ENCODE results near the gene SLC22A2.
"Not testable (repeated sequence)": the region's sequence is repeated elsewhere in the genome, so short reads cannot be mapped to it uniquely, and the experiment has no call there.

The SLC22A2 gene

GRCh38 chr6:160258346-160259142 lies at the start of gene SLC22A2:
Gene SLC22A2 (minus strand): TSS chr6:160258821. CDS start chr6:160258757, 64 bp downstream.
- DNase-seq (ENCODE audit: low read depth) = no peak

DNA sequence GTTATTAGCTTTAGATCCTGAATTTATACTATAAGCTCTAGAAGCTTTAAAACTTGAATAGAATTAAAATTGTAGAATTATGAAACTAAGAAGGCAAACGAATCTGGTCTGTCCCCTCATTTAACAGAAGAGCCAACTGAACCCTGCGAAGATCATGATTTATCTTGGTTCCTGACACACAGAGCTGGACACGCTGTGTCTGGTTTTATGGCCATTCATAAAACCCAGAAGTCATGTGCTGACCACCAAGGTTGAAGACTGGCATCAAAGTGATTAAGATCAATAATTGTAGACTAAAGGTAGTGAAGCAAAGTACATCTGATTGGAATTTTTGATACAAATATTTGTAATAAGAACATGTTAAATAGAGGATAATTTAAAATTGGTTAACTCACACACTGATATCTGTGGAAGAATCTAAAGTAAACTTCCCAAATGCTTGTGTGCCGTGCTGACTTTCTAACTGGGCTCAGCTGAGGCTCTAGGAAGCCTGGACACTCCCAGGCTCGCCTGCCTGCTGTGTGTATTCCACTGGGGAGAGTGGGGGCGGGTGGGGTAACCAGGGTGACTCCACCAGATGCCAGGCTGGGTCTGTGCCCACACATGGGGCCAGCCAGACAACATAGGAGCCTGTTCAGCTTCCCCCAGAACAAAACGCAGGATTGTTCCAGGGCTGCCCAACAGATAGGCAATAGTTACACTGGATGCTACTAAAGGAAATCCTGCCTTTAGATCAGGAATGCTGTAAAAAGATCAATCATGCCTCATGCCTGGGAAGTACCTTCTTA lies 47.5 kb upstream of the SLC22A2 start:
- no peak for DNase-seq (ENCODE audit: low read depth)

- DNase-seq (ENCODE audit: low read depth) = no peak
Observed at GRCh38 chr6:160303806-160304205, 45.2 kb upstream of the SLC22A2 start.

DNA sequence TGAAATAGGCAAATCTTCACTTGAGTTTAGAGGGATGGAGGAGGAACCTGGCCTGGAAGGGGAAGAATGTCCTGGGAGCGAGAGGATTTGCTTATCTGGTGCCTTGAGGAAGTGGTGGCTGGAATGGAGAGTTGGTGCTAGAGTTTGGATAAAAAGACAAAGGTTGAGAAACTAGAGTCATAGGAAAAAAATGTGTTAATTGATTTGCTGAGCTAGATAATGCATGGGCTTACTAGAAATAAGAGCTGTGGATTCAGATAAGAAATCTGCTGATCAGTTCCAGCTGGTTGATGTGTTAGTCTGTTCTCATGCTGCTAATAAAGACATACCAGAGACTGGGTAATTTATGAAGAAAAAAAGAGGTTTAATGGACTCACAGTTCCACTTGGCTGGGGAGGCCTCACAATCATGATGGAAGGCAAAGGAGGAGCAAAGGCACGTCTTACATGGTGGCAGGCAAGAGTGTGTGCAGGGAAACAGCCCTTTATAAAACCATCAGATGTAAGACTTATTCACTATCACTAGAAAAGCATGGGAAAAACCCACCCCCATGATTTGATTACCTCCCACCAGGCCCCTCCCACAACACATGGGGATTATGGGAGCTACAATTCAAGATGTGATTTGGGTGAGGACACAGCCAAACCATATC lies 43.9 kb upstream of the SLC22A2 start:
- not testable (repeated sequence) for DNase-seq (ENCODE audit: low read depth)

- DNase-seq (ENCODE audit: low read depth) = no peak
Observed at GRCh38 chr6:160301339-160301738, 42.7 kb upstream of the SLC22A2 start.

DNA sequence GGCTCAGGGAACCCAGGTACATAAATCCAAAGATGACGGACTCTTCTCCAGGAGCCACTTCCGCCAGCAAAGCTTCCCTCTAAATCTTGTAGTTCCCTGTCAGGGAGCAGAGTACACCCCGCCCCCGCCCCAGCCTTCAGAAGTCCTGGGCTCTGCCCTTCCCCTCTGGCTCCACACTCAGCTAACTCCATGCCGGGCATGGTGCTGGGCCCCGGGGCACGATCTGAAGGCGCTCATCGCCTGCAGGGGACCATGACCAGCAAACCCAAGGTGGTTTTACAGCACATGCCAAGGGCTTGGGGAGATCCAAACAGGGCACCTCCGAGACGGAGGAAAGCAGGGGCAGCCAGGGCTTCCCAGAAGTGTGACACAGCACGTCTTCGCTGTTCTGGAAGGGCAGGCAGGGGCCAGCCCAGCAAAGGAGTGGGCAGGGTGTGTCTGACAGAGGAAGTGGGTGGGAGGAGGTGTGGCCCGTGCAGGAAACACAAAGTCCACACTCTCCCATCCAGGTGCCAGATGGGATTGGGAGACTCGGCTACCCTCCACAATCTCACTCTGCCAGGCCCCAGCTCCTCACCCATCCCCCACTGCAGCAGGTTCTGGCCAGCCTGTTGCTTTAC lies 41.6 kb upstream of the SLC22A2 start:
- no peak for DNase-seq (ENCODE audit: low read depth)

GRCh38 chr6:160299559-160299958 lies 40.9 kb upstream of the SLC22A2 start:
- DNase-seq (ENCODE audit: low read depth) = no peak

DNA sequence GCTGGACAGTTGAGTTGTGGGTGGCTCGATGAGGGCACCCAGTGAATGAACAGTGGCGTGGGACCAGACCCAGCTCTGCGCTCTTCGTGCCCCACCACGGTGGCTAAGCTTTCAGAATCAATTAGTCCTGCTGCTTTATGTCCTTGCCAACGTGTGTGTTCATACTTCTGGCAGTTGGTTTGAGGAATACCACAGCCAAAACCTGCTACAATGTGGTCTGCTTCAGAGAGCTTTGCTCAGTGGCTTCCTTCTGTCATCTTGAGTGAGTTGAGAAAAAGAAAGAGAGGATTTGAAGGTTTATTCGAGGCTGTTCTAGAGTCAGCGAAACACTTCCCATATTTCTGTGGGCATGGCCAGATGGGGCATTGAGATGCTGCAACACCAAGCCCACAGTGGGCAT lies 39.5 kb upstream of the SLC22A2 start:
- no peak for DNase-seq (ENCODE audit: low read depth)

- DNase-seq (ENCODE audit: low read depth) = no peak
Observed at GRCh38 chr6:160297310-160297709, 38.7 kb upstream of the SLC22A2 start.

DNA sequence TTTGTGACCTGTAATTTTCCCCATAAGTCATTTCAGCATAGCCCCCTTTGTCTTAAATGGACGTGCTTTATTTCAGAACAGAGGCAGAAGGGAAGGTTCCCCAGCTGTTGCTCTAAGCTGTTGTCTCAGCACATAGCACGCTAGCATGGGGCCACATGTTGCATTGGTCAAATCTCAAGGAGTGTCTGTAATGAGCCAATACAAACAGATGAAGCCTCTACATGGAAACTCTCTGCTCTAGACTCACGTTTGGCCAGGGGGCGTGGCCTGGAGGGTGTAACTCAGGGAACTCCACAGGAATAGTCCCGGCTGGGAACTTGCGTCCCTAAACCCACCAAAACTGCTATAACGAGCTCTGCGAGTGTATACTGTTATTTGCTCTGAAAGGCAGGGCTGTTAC lies 35.2 kb upstream of the SLC22A2 start:
- DNase-seq (ENCODE audit: low read depth) = no peak

- no peak for DNase-seq (ENCODE audit: low read depth)
Observed at GRCh38 chr6:160285541-160286105, 27.0 kb upstream of the SLC22A2 start.

- no peak for DNase-seq (ENCODE audit: low read depth)
Observed at GRCh38 chr6:160284575-160284974, 26.0 kb upstream of the SLC22A2 start.

DNA sequence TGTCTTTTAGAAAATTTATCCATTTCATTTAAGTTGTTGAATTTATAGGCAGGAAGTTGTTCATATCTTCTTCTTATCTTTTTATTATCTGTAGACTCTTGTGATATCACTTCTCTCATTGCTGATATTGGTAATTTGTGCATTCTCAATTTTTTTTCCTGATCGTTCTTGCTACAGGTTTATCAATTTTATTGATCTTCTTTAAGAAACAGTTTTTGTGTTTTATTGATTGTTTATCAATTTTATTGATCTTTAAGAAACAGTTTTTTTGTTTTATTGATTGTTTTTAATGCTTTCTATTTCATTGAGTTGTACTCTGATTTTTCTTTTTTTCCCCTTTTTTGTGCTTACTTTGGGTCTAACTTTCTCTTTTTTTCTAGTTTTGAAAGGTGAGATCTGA lies 23.8 kb upstream of the SLC22A2 start:
- no peak for DNase-seq (ENCODE audit: low read depth)

GRCh38 chr6:160279850-160280249 lies 21.2 kb upstream of the SLC22A2 start:
- no peak for DNase-seq (ENCODE audit: low read depth)

DNA sequence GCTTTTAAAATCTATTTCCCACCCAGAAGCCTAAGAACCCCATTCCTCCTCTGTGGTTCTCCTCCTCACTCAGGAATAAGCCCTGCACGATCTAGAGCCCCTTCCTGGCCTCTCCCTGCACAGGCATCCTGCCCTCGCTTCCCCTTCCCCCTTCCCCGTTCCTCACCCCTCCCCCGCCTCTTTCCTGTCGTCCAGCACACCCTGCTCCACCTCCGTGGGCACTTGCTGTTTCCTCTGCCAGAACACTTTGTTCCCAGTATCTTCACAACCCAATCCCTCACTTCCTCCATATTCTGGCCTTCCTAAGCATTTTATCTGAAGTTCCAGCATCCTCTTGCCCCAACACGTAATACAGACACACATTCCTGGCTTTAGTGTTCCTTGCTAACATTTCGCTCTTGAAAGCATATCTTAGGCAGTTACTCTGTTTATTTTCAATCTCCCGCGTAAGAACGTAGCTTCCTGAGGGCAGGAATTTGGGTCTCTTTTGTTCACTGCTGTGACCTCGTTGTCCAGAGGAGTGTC lies 20.2 kb upstream of the SLC22A2 start:
- DNase-seq (ENCODE audit: low read depth) = no peak

DNA sequence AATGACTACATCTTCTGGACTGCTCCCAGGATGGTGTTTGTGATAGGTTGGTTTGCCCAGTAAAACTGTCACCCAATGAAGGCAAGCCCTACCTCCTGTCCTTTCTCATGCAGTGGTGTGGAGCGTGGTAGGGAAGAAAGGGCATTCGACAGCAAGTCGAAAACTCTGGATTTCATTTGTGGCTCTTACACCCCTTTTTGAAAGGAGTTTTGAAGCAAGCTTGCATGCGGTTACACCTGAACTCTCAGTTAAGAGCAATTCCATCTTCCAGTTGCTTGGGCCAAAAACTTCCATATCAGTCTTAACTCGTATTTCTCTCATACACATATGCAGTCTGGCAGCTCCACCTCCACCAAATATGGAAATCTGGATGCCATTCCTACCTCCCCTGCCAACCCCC lies 19.7 kb upstream of the SLC22A2 start:
- no peak for DNase-seq (ENCODE audit: low read depth)

GRCh38 chr6:160277546-160277945 lies 18.9 kb upstream of the SLC22A2 start:
- DNase-seq (ENCODE audit: low read depth) = no peak

DNA sequence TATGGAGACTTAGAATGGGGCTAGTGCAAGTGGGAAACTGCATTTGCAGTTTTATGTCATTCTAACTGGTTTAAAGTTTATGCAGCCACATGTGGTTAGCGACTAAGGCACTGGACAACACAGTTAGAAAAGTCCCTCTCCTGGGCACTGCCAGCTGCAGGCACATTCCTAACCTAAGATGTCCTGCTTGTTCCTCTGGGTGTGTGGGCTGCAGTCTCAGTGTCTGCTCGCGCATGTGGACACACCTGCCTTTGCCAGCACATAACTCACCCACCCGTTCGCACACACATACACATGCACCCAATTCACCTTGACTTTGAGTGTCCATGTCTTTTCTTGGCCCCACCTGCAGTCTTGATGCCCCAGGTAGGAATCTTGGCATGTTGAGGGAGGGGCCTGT lies 18.5 kb upstream of the SLC22A2 start:
- DNase-seq (ENCODE audit: low read depth) = no peak

DNA sequence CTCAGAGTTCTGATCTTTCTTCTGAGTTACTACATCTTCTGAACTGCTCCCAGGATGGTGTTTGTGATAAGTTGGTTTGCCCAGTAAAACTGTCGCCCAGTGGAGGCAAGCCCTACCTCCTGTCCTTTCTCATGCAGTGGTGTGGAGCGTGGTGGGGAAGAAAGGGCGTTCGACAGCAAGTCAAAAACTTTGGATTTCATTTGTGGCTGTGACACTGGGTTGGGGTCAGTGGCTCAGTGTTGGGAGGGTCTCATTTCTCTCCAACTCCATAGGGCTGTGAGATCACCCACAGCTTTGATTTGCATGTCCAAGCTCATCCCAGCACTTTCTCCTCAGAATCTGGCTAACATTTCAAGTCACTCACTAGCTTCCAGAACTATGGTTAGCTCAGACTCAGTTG lies 17.5 kb upstream of the SLC22A2 start:
- DNase-seq (ENCODE audit: low read depth) = no peak

DNA sequence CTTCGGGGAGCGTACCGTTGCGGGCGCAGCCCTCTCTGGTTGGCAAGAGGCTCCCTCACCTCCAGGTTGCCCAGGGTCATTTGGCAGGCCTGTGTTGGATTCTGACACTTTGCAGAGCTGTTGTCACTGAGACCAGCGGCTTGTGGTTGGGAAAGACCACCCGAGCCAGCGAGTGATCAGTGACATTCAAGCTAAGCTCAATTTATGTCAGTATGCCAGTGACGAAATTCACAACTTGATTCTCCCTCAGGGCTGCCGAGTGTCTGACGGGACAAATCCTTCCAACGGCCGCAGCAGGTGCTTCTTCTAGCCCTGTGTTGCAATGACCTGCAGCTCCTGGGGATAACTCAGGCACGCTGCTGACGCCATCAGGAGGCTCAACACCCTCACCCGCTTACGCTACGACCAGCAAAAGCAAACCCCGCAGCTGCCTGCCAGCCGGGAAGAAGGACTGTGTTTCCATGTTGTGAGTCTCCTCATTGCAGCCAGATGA lies 16.9 kb upstream of the SLC22A2 start:
- DNase-seq (ENCODE audit: low read depth) = no peak

DNA sequence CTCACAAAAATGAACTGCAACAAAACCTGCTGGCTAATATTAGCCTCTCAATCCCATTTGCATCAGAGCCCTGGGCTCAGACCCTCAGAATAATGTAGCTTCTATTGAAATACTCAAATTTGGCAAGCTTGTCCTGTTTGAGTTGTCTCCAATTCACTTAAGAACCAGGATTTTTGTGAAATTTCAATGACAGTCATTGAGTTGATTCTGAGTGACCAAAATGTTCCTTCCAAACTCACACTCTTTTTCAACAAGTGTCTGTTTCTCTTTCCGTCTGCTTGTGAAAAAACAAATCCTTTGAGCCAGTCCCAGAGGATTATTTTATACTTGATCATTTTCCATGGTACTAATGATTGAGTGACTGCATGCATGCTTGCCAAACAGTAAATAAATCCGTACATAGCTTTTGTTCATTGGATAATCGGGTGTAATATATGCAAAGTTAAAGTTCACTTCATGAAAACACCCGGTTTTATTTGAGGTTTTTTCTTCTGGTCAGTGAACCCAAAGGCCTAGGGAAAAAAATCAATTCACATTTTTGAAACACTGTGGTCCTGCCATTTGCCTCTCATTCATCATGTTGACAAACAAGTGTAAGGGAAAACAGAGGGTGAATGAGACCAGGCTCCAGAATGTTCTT lies 16.4 kb upstream of the SLC22A2 start:
- no peak for DNase-seq (ENCODE audit: low read depth)
